DMS153 treated with DMSO at 0.1 percent for 48 hours (cell line): ENCODE results near the gene SNAPC5.

Source experiments
- DNase-seq: peaks from one replicate; lab custom pipeline; 2025; ENCODE audit not compliant: unreplicated experiment; lab: John Stamatoyannopoulos, UW

The SNAPC5 gene

GRCh38 chr15:66459818-66460615, 37.5 kb downstream of the SNAPC5 start:
- DNase-seq: no peak

- no peak for DNase-seq
These were observed 41.4 kb downstream of the SNAPC5 start for GRCh38 chr15:66456211-66456610.

GRCh38 chr15:66454143-66454542, 43.4 kb downstream of the SNAPC5 start:
- no peak for DNase-seq

- no peak for DNase-seq
These were observed 44.5 kb downstream of the SNAPC5 start for GRCh38 chr15:66452971-66453580.

- no peak for DNase-seq
These were observed 45.1 kb downstream of the SNAPC5 start for GRCh38 chr15:66452420-66452819.
